HepG2 (cell line): ENCODE data around the gene DMXL2. TPM values are rescaled to one million over a fixed set of nuclear protein-coding genes. Genes with fewer than 3 reads are reported as not detected.
A peak's percentile ranks its signal among the peaks of the same experiment; 100 is the strongest.

Experiments
- ATAC-seq: fragments of 200-7000 bp; cut with Tn5 transposase; 3 replicates; pipeline ENCODE4 v1.9.1; 2020; ENCODE audit warnings: mild to moderate bottlenecking, moderate library complexity
- BruUV-seq: library from RNA; stranded (reverse); fragments of 400-500 nt; replicated peaks from 2 replicates; lab custom pipeline; 2021; lab: Mats Ljungman, UMichigan
- CTCF ChIA-PET: fragments of 300-600 bp; formaldehyde crosslinking; extraction: SDS; loops from one replicate; lab custom pipeline; 2021; ENCODE audit warnings: low total read pairs, inconsistent platforms, low intra/inter-chr PET ratio; lab: Yijun Ruan, JAX
- POLR2A ChIA-PET: fragments of 350-600 bp; sonication (Branson Sonifier 250); formaldehyde crosslinking; loops from one replicate; lab custom pipeline; 2020; ENCODE audit warnings: antibody characterized with exemption, inconsistent platforms; lab: Yijun Ruan, JAX
- DNase-seq: peaks from one replicate; pipeline ENCODE4 v3.0.0-alpha.2; 2015; ENCODE audit warnings: low spot score
- FAIRE-seq: peaks from 3 replicates; lab custom pipeline; 2011; peaks lifted over from hg19 to GRCh38; lab: Jason Lieb, UNC
- H2AFZ ChIP-seq: one replicate; pipeline ENCODE4 v1.6.1; 2011; ENCODE audit warnings: low read length, inconsistent platforms
- H3K27ac ChIP-seq: fragments of 300-600 bp; 3 replicates; pipeline ENCODE4 v1.8.0; 2011; ENCODE audit warnings: mixed run types, mild to moderate bottlenecking, mixed read lengths, low read length, inconsistent platforms; ENCODE audit not compliant: insufficient read depth; ENCODE audit errors: extremely low read length
- H3K27me3 ChIP-seq, 2 experiments: fragments of 200-600 bp in 1 of 2; 2 replicates in 1 of 2; 3 replicates in 1 of 2; pipeline versions ENCODE4 v1.6.0 to v1.8.0; 2011; ENCODE audit warnings: low read length in 2 of 2, mild to moderate bottlenecking in 2 of 2, moderate library complexity in 2 of 2, inconsistent platforms in 1 of 2; ENCODE audit not compliant: insufficient read depth in 2 of 2, control insufficient read depth in 1 of 2
- H3K36me3 ChIP-seq, 2 experiments: fragments of 200-600 bp in 1 of 2; replicated peaks in 1 of 2; 2 replicates in 1 of 2; 3 replicates in 1 of 2; pipeline versions ENCODE4 v1.5.1 to v1.8.0; 2011; ENCODE audit warnings: low read length in 2 of 2, inconsistent platforms in 1 of 2; ENCODE audit not compliant: insufficient read depth in 2 of 2, control insufficient read depth in 1 of 2
- H3K4me1 ChIP-seq: 2 replicates; pipeline ENCODE4 v1.5.1; 2012; ENCODE audit warnings: low read length, inconsistent platforms; ENCODE audit not compliant: insufficient read depth
- H3K4me2 ChIP-seq: 2 replicates; pipeline ENCODE4 v1.6.0; 2011; ENCODE audit warnings: low read depth, low read length, inconsistent platforms
- H3K4me3 ChIP-seq, 3 experiments: fragments of 200-600 bp in 1 of 3; sonication (generic), shearing (Covaris generic) in 1 of 3; replicated peaks in 1 of 3; 2 replicates each; pipeline ENCODE4 v1.5.1; 2011 to 2016; ENCODE audit warnings: low read length in 3 of 3, inconsistent platforms in 2 of 3, low read depth in 2 of 3, mild to moderate bottlenecking in 2 of 3, control low read depth in 1 of 3, mixed read lengths in 1 of 3; ENCODE audit not compliant: insufficient read depth in 1 of 3
- H3K79me2 ChIP-seq: one replicate; pipeline ENCODE4 v1.6.1; 2011; ENCODE audit warnings: low read length, inconsistent platforms; ENCODE audit not compliant: insufficient read depth
- H3K9ac ChIP-seq: 2 replicates; pipeline ENCODE4 v1.6.0; 2011; ENCODE audit warnings: mild to moderate bottlenecking, low read depth, low read length, inconsistent platforms; ENCODE audit not compliant: insufficient read depth
- H3K9me3 ChIP-seq: 2 replicates; pipeline ENCODE4 v1.5.1; 2012; ENCODE audit warnings: mild to moderate bottlenecking, low read length
- H4K20me1 ChIP-seq: 2 replicates; pipeline ENCODE4 v1.6.0; 2011; ENCODE audit warnings: inconsistent platforms, mild to moderate bottlenecking, low read length, moderate library complexity; ENCODE audit not compliant: insufficient read depth
- AHR ChIP-seq: IDR thresholded peaks from 2 replicates; pipeline ENCODE4 v1.6.1; 2018; ENCODE audit warnings: missing genetic modification reagents, missing compliant biosample characterization
- ARID5B ChIP-seq: IDR thresholded peaks from 2 replicates; pipeline ENCODE4 v1.4.0; 2020; ENCODE audit warnings: mild to moderate bottlenecking, missing genetic modification reagents
- ASH2L ChIP-seq: fragments of 300-600, 200-600 bp; sonication (generic); IDR thresholded peaks from 2 replicates; pipeline ENCODE4 v1.7.0; 2017; ENCODE audit warnings: low read depth, mild to moderate bottlenecking, moderate library complexity, mixed read lengths, low read length; ENCODE audit not compliant: insufficient read length
- CEBPB ChIP-seq: IDR thresholded peaks from 2 replicates; pipeline ENCODE4 v1.6.1; 2011; ENCODE audit warnings: low read depth, low read length, improper control_type of control experiment, borderline replicate concordance
- DRAP1 ChIP-seq: IDR thresholded peaks from 2 replicates; pipeline ENCODE4 v1.6.1; 2016; ENCODE audit warnings: missing genetic modification reagents, missing compliant biosample characterization
- ESRRA ChIP-seq: sonication (generic); formaldehyde crosslinking; IDR thresholded peaks from 2 replicates; pipeline ENCODE4 v1.5.1; 2020; ENCODE audit warnings: mild to moderate bottlenecking, low read depth, missing genetic modification reagents
- HIC2 ChIP-seq: sonication (generic); formaldehyde crosslinking; IDR thresholded peaks from 2 replicates; pipeline ENCODE4 v1.9.0; 2022; ENCODE audit warnings: low read depth, missing genetic modification reagents
- NRL ChIP-seq: sonication (generic); formaldehyde crosslinking; IDR thresholded peaks from 2 replicates; pipeline ENCODE4 v1.5.0; 2020; ENCODE audit warnings: missing genetic modification reagents, mild to moderate bottlenecking, moderate library complexity, borderline replicate concordance
- ZNF343 ChIP-seq: sonication (generic); formaldehyde crosslinking; IDR thresholded peaks from 2 replicates; pipeline ENCODE4 v1.4.0; 2020; ENCODE audit warnings: mild to moderate bottlenecking, missing genetic modification reagents
- ZNF567 ChIP-seq: sonication (generic); formaldehyde crosslinking; IDR thresholded peaks from 2 replicates; pipeline ENCODE4 v1.8.1; 2023; ENCODE audit warnings: mild to moderate bottlenecking, missing genetic modification reagents, borderline replicate concordance
- WGBS: methylation state at CpG from one replicate; pipeline ENCODE4 v1.1.6; 2017; ENCODE audit warnings: low lambda C conversion rate; 5-methylcytosine and 5-hydroxymethylcytosine counted together
- in situ Hi-C: cut with HindIII; loops from 2 replicates; pipeline ENCODE4 v1.10.0; 2017; ENCODE audit warnings: low pct_unique_long_range_greater_than_20kb; ENCODE audit not compliant: extremely low pct_ligation_motif_present
- intact Hi-C: fragments of 100-400 bp; cut with micrococcal nuclease; formaldehyde crosslinking; loops from one replicate; pipeline ENCODE4 v1.10.0; 2022; ENCODE audit not compliant: unreplicated experiment
- polyA plus RNA-seq, 8 experiments: library from polyadenylated mRNA; depleted of rRNA in 3 of 8; stranded (reverse) in 7 of 8; unstranded in 1 of 8; fragments of >200 nt; fragmentation: Illumina TruSeq in 4 of 8; extraction: Trizol in 4 of 8; gene quantifications; 2 replicates each; pipeline versions ENCODE4 v1.2.1 to v1.2.3, GENCODE V29; 2011 to 2016; ENCODE audit warnings: low read depth in 4 of 8, missing spikeins in 1 of 8, mixed read lengths in 1 of 8; ENCODE audit not compliant: insufficient read depth in 1 of 8
- total RNA-seq, 5 experiments: library from RNA; depleted of rRNA; stranded (reverse); fragments of >200 nt; fragmentation: Illumina TruSeq; extraction: Trizol; gene quantifications; 2 replicates each; pipeline ENCODE4 v1.2.3, GENCODE V29; 2016; ENCODE audit warnings: low read depth in 1 of 5

The DMXL2 gene
- total and polyA plus RNA-seq, 2 of the 13 experiments (the other 11 are each of a cell fraction or from before 2014, with no cell fraction given), result 11.6 to 15.3 TPM

DNA sequence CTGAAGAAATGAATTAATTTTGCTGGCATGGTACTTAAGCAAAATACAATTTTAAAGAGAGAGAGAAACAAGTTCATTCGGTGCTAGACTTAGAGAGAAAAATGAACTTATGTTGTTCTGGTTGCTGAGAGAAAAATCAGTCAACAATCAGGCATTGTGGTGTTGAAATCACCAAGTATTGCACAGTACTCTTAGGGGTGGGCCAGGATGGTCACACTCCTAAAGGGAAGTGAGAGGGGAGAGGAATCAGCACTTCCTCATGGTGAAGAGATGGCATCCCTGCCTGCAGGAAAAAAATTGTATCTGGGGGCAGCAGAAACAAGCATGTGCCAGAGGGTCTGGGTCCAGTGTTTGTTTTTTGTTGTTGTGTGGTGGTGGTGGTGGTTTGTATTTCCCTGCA lies 7.0 kb upstream of the DMXL2 start (continued):
- no peak for TF ChIP-seq ASH2L
- TF ChIP-seq ZNF567, result no peak
- TF ChIP-seq ZNF343 (CRISPR knock-in tag), result no peak
- no peak for TF ChIP-seq ARID5B (CRISPR knock-in tag)
- TF ChIP-seq CEBPB, result peak; percentile 71
- no peak for TF ChIP-seq NRL (CRISPR knock-in tag)
- TF ChIP-seq, all 625 proteins: peak for 2

- H3K4me1 ChIP-seq, result peaks cover 23% of the 10 kb centered on the region
- H3K27me3 ChIP-seq, result no peaks in the 10 kb centered on the region; a peak in 1 of 5 replicates
- H3K9me3 ChIP-seq, result no peaks in the 10 kb centered on the region
- ATAC-seq (no peak), FAIRE-seq (no peak), DNase-seq (no peak)
- no peak overlapping the region for H3K4me3 ChIP-seq
- WGBS, result 6% methylated on average over 1 of the region's 1 CpG
- no peak overlapping the region for H3K27ac ChIP-seq
- intact Hi-C loops, result no loop called here
- no peak overlapping the region for H2AFZ ChIP-seq
- in situ Hi-C loops, result loop anchor here (25.0 kb wide), 1 partner anchor 287 kb away; no protein-coding TSS in a partner anchor
- ChIA-PET CTCF (no interaction called here), POLR2A (no interaction called here)
- H3K36me3 ChIP-seq, result no peaks in the 10 kb centered on the region
- no peak overlapping the region for H3K4me2 ChIP-seq
- H3K9ac ChIP-seq, result no peak overlapping the region
- BruUV-seq, result no TSS peak
- H3K79me2 ChIP-seq, result no peaks in the 10 kb centered on the region
- H4K20me1 ChIP-seq, result no peaks in the 10 kb centered on the region
- no peak for TF ChIP-seq HIC2 (CRISPR knock-in tag)
- no peak for TF ChIP-seq AHR (CRISPR knock-in tag)
- no peak for TF ChIP-seq DRAP1 (CRISPR knock-in tag)
- TF ChIP-seq ARID5B (CRISPR knock-in tag), result no peak
- no peak for TF ChIP-seq ESRRA (CRISPR knock-in tag)
Observed at GRCh38 chr15:51625236-51625635, 2.7 kb upstream of the DMXL2 start.
